ENCODE results near the gene IL1RAPL1.

DNA sequence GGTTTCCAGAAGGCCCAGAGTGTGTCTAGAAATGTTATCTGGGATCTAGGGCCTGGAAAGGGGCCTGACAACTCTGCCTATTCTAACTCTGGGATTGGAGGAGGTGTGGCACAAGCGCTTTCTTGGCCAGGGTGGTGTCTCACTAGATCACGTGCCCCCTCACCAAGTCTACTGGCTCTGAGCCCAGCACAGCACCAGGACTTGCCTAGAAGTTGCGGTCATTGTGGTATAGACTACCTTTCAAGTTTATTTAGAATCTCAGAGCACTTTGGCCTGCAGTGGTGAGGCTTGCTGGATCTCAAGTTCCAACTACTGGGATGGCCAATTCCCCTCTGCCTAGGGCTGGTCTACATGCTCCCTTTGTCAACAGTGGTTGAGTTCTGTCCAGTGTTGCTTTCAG, 1404.8 kb downstream of the IL1RAPL1 start:
- no peak for TF ChIP-seq GATA2 (IDR thresholded peaks at IDR 0.05; ENCODE audit: low read depth, low read length)
- TF ChIP-seq GATA3 (IDR thresholded peaks at IDR 0.05; ENCODE audit: low read depth, low read length), result no peak
